Hematopoietic multipotent progenitor cell treated with erythropoietin and hydrocortisone succinate and interleukin-3 and kit ligand, for 17 days (in vitro differentiated cells): ENCODE measurements around the gene NMNAT1.
"Not testable (repeated sequence)": the region's sequence is repeated elsewhere in the genome, so short reads cannot be mapped to it uniquely, and the experiment has no call there.

ENCODE experiments used
- DNase-seq: peaks from one replicate; pipeline ENCODE4 v3.0.0-alpha.2; 2015; ENCODE audit warnings: low spot score

Gene NMNAT1

GRCh38 chr1:9920606-9921005 lies 22.7 kb upstream of the NMNAT1 start:
- DNase-seq = no peak

- DNase-seq = no peak
Measured at GRCh38 chr1:9922342-9922741, 20.9 kb upstream of the NMNAT1 start.

DNA sequence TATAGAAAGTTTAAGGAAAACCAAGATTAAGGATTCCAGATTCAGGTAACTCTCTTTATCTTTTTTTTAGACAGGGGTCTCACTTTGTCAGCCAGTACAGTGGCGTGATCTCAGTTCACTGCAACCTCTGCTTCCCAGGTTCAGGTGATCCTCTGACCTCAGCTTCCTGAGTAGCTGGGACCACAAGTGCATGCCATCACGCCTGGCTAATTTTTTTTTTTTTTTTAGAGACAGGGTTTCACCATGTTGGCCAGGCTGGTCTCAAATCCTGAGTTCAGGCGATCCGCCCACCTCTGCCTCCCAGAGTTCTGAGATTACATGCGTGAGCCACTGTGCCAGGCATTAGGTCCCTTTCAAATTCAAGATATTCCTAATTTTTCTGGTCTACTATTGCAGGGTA lies 16.0 kb upstream of the NMNAT1 start:
- DNase-seq = no peak

- DNase-seq = peak; percentile 3
Measured at GRCh38 chr1:9929431-9930385, 13.6 kb upstream of the NMNAT1 start.

GRCh38 chr1:9942399-9942938 lies 806 bp upstream of the NMNAT1 start:
- peak; percentile 38 for DNase-seq

GRCh38 chr1:9946315-9946714 lies 3.0 kb downstream of the NMNAT1 start:
- no peak for DNase-seq

- DNase-seq = no peak
Measured at GRCh38 chr1:9957726-9958125, 14.5 kb downstream of the NMNAT1 start.

DNA sequence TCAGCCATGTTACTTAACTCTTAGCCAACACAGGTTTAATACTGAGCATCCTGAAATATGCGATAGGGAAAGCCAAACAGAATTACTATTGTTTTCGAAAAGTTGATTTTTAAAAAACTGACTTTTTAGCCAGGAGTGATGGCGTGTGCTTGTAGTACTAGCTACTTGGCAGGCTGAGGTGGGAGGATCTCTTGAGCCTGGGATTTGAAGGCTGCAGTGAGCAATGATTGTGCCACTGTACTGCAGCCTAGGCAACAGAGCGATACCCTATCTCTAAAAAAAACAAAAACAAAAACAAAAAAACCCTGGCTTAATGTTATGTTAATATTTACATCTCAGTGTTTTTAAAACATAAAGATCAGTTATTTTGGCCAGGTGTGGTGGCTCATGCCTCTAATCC lies 16.7 kb downstream of the NMNAT1 start:
- DNase-seq = no peak

DNA sequence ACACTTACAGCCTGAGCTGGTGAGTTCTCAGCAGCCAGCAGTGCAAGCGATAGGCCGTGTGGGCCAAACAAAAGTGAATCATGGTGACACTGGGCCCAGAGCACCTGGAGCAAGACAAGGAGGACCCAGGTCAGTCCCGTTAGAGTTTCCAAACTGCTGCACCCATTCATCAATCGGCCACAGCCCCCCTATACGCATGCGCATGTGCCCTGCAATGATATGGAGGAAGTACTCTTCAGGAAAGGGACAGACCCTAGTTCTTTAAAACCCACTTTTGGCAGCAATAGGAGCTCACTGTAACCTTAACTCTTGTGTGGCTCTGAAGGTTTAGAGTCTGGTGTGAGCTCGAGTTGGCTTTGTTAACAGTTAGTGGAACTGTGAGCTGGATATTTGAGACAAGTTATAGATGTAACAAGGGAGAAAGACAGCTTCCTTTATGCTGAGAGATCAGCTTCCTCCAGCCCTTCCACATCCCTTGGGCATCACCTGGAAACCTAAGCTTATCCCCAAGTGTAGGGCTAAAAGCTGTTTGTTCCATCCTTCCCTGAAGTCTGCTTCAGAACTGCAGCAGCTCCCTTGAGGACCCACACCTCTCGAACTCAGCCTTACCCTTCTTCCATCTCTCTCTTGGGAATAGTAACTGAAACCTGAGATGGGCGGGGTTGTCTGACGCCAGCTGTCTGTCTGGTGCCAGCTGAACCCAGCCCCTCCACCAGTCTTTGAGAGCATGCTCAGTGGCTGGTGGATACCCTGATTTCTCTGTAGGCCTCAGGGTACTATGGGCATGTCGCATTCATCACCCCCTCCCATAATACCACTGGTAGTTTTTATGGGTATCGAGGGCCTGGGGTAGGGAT lies 17.7 kb downstream of the NMNAT1 start:
- no peak for DNase-seq

DNA sequence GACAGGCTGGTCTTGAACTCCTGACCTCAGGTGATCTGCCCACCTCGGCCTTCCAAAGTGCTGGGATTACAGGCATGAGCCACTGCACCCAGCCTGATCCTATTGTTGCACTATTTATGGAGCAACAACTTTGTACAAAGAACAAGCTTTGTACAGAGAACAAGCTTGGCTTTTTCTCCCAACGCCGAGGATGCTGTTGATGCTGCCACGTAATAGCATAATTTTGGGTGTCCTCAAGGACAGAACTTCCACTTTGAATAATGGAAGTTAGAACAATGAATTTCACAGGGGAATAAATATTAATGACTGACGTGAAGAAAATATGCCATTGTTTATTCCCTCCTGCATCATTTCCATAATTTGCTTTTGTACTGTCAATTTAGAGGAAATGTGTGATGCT lies 41.0 kb downstream of the NMNAT1 start:
- no peak for DNase-seq

GRCh38 chr1:9985001-9985400 lies 41.7 kb downstream of the NMNAT1 start:
- no peak for DNase-seq

- DNase-seq = no peak
Measured at GRCh38 chr1:9989773-9990172, 46.5 kb downstream of the NMNAT1 start.

- DNase-seq = no peak
Measured at GRCh38 chr1:9990944-9991343, 47.7 kb downstream of the NMNAT1 start.

- DNase-seq = no peak
Measured at GRCh38 chr1:9992910-9993309, 49.6 kb downstream of the NMNAT1 start.

DNA sequence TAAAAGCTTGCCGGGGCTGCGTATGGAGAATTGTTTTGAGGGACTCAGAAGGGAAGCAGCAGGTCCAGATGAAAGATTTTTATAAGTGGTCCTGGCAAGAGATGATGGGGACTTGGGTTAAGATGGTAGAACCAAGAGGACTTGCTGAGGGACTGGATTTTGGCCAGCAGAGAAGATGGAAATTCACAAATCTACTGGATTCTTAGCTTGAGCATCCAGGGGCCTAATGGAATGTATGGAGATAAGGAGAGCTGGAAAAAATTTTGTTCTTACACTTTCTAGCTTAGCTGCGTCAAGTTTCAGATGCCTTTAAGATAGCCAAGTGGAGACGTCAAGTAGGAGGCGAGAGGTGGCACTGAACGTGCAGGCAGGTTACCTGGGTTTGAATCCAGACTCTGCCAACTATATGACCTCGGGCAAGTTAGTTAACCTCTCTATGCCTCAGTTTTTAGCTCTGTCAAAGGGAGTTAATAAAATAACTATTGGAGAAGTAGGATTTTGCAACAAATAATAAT lies 50.3 kb downstream of the NMNAT1 start:
- no peak for DNase-seq

DNA sequence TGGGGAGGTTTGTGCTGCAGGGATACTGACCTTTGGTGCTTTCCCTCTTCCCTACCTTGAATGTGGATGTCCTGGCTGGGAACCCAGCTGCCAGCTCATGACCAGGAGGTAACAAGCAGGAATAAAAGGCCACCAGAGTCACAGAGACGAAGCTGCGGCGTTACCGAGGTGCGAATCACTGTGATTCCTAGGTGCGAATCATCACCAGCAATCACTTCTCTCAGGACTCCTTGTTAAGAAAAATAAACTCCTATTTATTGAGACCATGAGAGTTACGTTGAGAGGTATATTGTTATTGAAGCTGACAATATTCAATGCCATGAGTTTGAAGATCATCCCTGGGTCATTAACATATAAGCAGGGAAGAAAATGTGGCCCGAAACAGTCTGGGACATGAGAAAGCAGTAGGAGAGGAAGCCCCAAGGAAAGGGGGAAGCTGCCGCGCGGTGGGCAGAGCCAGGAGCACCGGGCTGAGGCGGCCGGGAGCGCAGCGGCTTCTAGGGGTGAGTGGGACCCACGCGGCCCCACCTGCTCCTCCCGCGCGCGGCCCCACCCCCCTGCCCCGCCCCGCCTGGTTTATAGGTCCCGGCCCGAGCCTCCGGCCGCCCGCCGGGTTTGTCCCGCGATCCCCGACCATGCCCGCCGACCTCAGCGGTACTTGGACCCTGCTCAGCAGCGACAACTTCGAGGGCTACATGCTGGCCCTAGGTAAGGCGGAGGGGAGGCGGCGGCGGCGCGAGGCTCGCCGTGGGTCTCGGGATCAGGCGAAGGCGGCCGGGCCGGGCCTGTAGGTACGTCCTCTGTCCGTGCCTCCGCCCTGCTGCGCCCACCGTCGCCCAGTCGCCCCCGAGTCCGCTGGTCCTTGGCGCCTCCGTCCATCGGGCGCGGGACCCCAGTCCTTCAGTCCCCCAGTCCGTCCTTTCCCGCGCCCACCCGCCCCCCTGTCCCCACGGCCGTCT lies 53.6 kb downstream of the NMNAT1 start, which contains the start of gene RBP7:
Gene RBP7, plus strand, starts transcription at position 605 of the 959 bp plus-strand sequence. Its CDS starts 31 bp downstream, at position 636.
- DNase-seq = no peak

DNA sequence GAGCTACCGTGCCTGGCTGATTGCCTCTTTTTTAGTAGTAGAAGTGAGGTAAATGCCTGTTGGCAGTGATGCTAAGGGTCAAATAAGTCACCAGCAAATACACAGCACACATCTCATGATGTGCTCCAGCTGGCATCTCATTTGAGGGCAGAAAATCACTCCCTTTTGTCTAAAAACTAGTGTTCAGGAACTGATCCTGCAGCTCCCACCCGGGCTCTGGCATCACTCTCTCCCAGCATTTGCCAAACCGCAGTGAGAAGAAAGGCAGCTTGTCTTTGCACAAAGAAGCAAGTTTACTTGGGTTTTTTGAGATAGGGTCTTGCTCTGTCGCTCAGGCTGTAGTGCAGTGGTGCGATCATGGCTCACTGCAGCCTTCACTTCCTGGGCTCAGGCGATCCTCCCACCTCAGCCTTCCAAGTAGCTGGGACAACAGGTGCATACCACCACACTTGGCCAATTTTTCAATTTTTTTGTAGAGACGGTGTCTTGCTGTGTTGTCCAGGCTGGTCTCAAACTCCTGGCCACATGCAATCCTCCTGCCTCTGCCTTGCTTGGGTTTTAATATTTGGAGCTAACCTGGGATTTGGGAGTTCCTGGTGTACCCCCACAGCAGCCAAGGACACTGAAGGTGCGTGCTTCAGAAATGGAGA lies 57.9 kb downstream of the NMNAT1 start:
- no peak for DNase-seq

DNA sequence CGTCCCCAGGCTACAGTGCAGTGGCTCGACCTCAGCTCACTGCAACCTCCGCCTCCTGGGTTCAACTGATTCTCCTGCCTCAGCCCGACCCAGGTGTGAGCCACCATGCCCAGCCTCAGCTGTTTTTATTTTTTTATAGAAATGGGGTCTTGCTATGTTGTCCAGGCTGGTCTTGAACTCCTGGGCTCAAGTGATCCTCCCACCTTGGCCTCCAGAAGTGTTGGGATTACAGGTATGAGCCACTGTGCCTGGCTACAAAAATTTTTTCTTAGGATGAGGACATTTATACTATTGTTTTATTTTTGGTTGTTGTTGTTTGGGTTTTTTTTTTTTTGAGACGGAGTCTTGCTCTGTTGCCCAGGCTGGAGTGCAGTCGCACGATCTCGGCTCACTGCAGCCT lies 62.0 kb downstream of the NMNAT1 start:
- not testable (repeated sequence) for DNase-seq

GRCh38 chr1:10007169-10007568 lies 63.9 kb downstream of the NMNAT1 start:
- peak; percentile 20 for DNase-seq

- no peak for DNase-seq
Measured at GRCh38 chr1:10014016-10014415, 70.7 kb downstream of the NMNAT1 start.

- no peak for DNase-seq
Measured at GRCh38 chr1:10019561-10019960, 76.3 kb downstream of the NMNAT1 start.
